Activated gamma-delta T cell (primary cell): ENCODE results near the gene TBX4.
"Not testable (repeated sequence)": the region's sequence is repeated elsewhere in the genome, so short reads cannot be mapped to it uniquely, and the experiment has no call there.

Source experiments
- DNase-seq: peaks from one replicate; lab custom pipeline; 2025; lab: John Stamatoyannopoulos, UW

TBX4 gene

DNA sequence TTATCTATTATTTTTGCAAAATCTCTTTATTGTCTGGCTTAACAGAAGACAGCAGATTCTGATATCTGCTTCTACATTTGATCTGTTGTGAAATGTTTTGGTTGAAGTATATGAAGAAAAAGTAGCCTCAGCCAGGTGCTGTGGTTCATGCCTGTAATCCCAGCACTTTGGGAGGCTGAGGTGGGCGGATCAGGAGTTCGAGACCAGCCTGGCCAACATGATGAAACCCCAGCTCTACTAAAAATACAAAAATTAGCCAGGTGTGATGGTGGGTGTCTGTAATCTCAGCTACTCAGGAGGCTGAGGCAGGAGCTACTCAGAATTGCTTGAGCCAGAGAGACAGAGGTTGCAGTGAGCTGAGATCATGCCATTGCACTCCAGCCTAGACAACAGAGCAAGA lies 75.2 kb downstream of the TBX4 start:
- DNase-seq: not testable (repeated sequence)

DNA sequence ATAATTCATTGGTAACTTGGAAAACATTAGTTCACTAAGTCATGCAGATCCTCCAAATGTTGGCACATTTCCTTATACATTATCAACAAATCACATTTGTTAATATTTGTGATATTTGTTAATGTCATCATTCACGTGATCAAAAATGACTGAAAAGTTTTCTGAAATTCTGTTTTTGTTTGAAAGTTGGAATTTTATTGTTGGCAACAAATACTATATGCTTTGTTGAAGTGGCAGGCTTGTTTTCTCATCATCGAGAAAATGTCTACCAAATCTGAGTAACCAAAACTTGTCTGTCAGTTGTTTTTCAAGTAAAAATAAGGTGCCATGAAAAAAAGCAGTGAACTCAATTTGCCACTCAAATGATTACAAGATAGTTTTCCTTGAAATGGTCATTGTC lies 75.9 kb downstream of the TBX4 start:
- no peak for DNase-seq

DNA sequence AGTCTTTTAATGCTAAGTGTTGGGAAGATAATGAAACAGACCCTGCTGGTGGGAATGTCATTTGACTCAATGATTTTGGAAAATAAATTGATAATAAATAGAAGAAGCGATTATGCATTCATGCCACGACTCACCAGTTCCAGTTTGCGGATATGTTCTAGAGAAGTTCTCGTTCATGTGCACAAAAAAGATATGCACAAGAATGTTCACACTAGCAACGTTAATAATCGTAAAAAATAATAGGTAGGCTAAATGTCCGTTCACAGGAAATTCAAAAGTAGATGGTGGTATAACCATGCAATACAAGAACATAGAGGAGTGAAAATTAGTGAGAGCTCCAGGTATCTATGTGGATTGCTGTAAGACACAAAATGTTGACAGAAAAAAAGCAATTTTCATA lies 79.0 kb downstream of the TBX4 start:
- no peak for DNase-seq

DNA sequence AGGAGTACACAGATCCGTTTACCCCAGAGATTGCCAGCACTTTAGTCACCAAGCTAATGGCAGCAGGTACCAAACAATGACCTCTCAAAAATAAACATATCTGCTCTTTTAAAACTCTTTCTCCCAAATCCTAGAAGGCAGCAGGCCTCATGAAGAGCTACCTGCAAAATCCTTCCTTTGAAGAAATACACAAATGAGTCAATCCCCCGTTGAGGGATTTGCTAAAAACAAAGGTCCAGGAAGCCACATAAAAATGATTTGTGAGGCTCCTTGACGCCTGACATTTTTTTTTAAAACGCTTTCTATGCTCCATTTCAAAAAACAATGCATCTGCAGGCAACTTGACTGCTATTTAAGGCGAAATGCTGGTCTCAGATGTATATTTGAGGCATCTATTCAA lies 80.6 kb downstream of the TBX4 start:
- DNase-seq: no peak

DNA sequence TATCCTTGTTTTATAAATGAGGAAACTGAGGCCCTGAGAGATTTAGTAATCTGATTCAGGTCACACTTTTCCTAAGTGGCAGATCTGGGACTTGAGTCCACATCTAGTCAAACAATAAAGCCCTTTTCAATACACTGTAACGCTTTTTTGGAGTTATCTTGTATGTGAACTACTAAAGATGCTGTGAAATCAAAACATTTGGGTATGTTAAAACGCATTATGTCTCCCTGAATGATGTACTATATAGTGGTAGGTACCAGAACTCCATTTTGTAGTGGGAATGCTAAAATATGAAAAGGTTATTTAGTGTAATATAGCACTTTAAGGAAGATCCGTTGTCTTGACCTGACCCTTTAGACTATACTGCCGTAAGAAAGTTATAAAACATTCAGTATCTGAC lies 81.6 kb downstream of the TBX4 start:
- no peak for DNase-seq

DNA sequence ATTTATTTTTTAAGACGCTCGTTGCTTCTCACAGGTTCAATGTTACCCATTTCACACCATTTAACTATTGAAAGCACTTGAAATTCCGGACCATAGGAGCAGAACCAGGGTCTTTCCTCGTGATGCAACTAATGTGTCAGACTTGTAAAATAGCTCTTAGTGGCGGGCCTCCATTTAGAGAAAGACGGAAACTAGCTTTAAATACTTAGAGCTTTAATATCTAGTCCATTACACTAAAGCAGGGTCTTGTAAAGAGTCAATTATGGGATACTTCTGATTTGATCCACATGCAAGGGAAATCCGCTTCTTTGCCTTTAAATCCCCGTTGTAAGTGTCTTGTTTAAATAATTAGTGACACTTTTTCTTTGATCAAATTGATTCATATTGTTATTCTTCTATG lies 82.2 kb downstream of the TBX4 start:
- DNase-seq: no peak
